ENCODE results near the gene SORCS1.

DNA sequence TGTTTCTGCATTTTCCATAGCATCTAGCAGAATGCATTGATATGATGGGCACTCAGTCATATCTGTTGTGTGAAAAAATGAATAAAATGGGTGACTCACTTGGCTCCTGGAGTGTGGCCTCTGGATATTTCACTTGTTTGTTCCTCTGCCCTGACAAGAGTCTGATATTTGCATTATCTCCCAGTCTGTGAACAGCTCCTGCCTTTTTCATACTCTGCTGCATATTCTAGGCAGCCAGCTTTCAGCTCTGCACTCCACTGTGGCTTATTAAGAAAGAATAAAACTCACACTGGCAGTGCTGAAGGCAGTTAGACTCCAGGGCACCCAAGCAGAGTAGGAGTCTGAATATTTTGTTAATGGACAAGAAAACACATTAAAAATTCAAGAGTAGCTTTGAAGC, 623.9 kb downstream of the SORCS1 start:
- TF ChIP-seq CTCF (IDR thresholded peaks at IDR 0.05) = no peak
- no peak for TF ChIP-seq POLR2AphosphoS5 (IDR thresholded peaks at IDR 0.05)
- TF ChIP-seq POLR2A (IDR thresholded peaks at IDR 0.05) = no peak
